Panc1 (cell line): ENCODE results near the gene ZNF654. TPM values are rescaled to one million over a fixed set of nuclear protein-coding genes. Genes with fewer than 3 reads are reported as not detected.

ENCODE experiments used
- ATAC-seq: fragments of 200-7000 bp; cut with Tn5 transposase; 2 replicates; pipeline ENCODE4 v1.9.1; 2020; ENCODE audit warnings: mild to moderate bottlenecking, moderate library complexity
- BruUV-seq: library from RNA; stranded (reverse); fragments of 400-500 nt; replicated peaks from 2 replicates; lab custom pipeline; 2021; lab: Mats Ljungman, UMichigan
- CTCF ChIA-PET: fragments of 300-600 bp; sonication (Branson Sonifier 250); formaldehyde crosslinking; loops from one replicate; lab custom pipeline; 2022; ENCODE audit warnings: antibody characterized with exemption; lab: Charles Lee
- POLR2A ChIA-PET: fragments of 300-600 bp; sonication (Branson Sonifier 250); formaldehyde crosslinking; loops from one replicate; lab custom pipeline; 2022; ENCODE audit warnings: antibody characterized with exemption; lab: Charles Lee
- DNase-seq: peaks from one replicate; pipeline ENCODE4 v3.0.0-alpha.2; 2010; ENCODE audit warnings: low read depth, low spot score
- H3K27ac ChIP-seq: 2 replicates; pipeline ENCODE4 v1.5.1; 2011; ENCODE audit warnings: mild to moderate bottlenecking, low read length, inconsistent platforms
- H3K27me3 ChIP-seq: fragments of 200-500 bp; sonication (Bioruptor generic); 2 replicates; pipeline ENCODE4 v1.6.0; 2014; ENCODE audit warnings: low read length, inconsistent platforms; ENCODE audit not compliant: control insufficient read depth, insufficient read depth
- H3K36me3 ChIP-seq: fragments of 200-500 bp; sonication (Bioruptor generic); 2 replicates; pipeline ENCODE4 v1.5.1; 2014; ENCODE audit warnings: inconsistent platforms, mild to moderate bottlenecking, low read length, moderate library complexity; ENCODE audit not compliant: control insufficient read depth, insufficient read depth
- H3K4me1 ChIP-seq: 2 replicates; pipeline ENCODE4 v1.5.1; 2011; ENCODE audit warnings: inconsistent platforms, mild to moderate bottlenecking, low read length, moderate library complexity; ENCODE audit not compliant: control insufficient read depth, insufficient read depth
- H3K4me3 ChIP-seq, 2 experiments: 2 replicates each; pipeline ENCODE4 v1.5.1; 2011 to 2012; ENCODE audit warnings: low read depth in 2 of 2, low read length in 2 of 2, mild to moderate bottlenecking in 2 of 2, inconsistent platforms in 1 of 2, moderate library complexity in 1 of 2
- H3K9me3 ChIP-seq: fragments of 200-500 bp; sonication (Bioruptor generic); 2 replicates; pipeline ENCODE4 v1.5.1; 2014; ENCODE audit warnings: low read depth, mild to moderate bottlenecking, inconsistent platforms, low read length, moderate library complexity; ENCODE audit not compliant: control insufficient read depth, insufficient read depth
- POLR2AphosphoS5 ChIP-seq: IDR thresholded peaks from 2 replicates; pipeline ENCODE4 v1.6.1; 2012; ENCODE audit warnings: mild to moderate bottlenecking, low read depth, low read length, moderate library complexity
- SIN3A ChIP-seq: IDR thresholded peaks from 2 replicates; pipeline ENCODE4 v1.6.1; 2012; ENCODE audit warnings: low read depth, mild to moderate bottlenecking, low read length, moderate library complexity, borderline replicate concordance; ENCODE audit not compliant: insufficient read depth
- TCF7L2 ChIP-seq: IDR thresholded peaks from 2 replicates; pipeline ENCODE4 v1.6.1; 2011; ENCODE audit warnings: mild to moderate bottlenecking, low read depth, low read length, inconsistent platforms
- in situ Hi-C: cut with HindIII; loops from 2 replicates; pipeline ENCODE4 v1.10.0; 2016; ENCODE audit warnings: low sequenced_read_pairs, low pct_unique_long_range_greater_than_20kb
- intact Hi-C: fragments of 100-400 bp; cut with micrococcal nuclease; formaldehyde crosslinking; loops from one replicate; pipeline ENCODE4 v1.10.0; 2022; ENCODE audit not compliant: unreplicated experiment
- total RNA-seq: library from RNA; stranded (reverse); gene quantifications from one replicate; pipeline ENCODE4 v1.2.1, GENCODE V29; 2021; ENCODE audit not compliant: unreplicated experiment
- TF ChIP-seq, protein P1 (sequence below): fragments of 450-650 bp; IDR thresholded peaks from 2 replicates; pipeline ENCODE4 v1.5.1; 2017; ENCODE audit warnings: mild to moderate bottlenecking
- TF ChIP-seq, protein P2 (sequence below), 2 experiments: IDR thresholded peaks; 2 replicates each; pipeline ENCODE4 v1.6.1; 2011 to 2012; ENCODE audit warnings: low read depth in 2 of 2, control low read depth in 1 of 2, low read length in 1 of 2, mild to moderate bottlenecking in 1 of 2, moderate library complexity in 1 of 2; ENCODE audit not compliant: insufficient read depth in 1 of 2

The ZNF654 gene
- total RNA-seq, 1 experiment from 2014 or later, result 10.0 TPM

DNA sequence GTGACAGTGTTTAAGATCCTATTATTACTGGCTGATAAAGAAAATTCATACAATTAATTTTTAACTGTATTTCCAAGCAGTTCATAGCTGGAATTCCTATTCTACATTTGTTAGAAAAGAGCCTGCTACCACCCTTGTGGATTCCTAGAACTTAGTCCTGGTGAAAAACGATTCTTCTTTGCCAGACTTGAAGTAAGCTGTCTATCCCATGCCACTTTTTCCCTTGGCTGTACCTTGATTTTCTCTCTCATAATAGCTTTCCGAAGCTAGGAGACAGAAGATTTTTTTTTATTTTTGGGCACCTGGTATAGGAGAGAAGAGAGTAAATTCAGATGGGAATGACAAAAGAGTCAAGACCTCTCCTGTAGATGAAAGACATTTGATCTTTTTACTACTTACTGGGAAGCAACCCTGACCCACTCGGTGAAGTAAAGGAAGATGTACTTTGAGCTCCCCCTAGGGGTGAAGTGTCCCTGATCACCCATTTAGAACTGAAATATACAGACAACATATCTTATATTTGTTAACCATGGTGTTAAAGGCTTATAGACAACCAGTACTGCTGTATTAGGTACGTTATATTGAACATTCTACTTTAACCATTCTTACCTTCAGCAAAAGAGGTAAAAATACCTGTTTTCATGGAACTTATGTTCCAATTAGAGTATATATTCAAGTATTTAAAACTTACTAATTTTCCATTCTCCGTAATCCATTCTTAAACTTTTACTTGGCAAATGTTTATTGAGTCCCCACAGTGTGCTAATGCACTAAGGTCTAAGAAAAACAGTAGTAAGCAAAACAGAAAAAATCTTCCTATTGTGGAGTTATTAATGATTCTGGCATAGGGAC is 54.5 kb downstream of the ZNF654 start:
- DNase-seq (peak; percentile 32), ATAC-seq (peak; percentile 91)
- in situ Hi-C loops, result no loop called here
- no peak overlapping the region for H3K27ac ChIP-seq
- intact Hi-C loops, result loop anchor here (5.0 kb wide), 1 partner anchor 106 kb away; no protein-coding TSS in a partner anchor
- H3K4me3 ChIP-seq, result no peak overlapping the region
- H3K27me3 ChIP-seq, result no peaks in the 10 kb centered on the region
- TF ChIP-seq SIN3A, result no peak
- TF ChIP-seq, protein P1, sequence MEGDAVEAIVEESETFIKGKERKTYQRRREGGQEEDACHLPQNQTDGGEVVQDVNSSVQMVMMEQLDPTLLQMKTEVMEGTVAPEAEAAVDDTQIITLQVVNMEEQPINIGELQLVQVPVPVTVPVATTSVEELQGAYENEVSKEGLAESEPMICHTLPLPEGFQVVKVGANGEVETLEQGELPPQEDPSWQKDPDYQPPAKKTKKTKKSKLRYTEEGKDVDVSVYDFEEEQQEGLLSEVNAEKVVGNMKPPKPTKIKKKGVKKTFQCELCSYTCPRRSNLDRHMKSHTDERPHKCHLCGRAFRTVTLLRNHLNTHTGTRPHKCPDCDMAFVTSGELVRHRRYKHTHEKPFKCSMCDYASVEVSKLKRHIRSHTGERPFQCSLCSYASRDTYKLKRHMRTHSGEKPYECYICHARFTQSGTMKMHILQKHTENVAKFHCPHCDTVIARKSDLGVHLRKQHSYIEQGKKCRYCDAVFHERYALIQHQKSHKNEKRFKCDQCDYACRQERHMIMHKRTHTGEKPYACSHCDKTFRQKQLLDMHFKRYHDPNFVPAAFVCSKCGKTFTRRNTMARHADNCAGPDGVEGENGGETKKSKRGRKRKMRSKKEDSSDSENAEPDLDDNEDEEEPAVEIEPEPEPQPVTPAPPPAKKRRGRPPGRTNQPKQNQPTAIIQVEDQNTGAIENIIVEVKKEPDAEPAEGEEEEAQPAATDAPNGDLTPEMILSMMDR, result peak; percentile 71; the same call in 1 of the 2 replicates
- TF ChIP-seq POLR2AphosphoS5, result no peak
- H3K4me1 ChIP-seq, result no peaks in the 10 kb centered on the region
- no TSS peak for BruUV-seq
- H3K9me3 ChIP-seq, result no peaks in the 10 kb centered on the region
- H3K36me3 ChIP-seq, result no peaks in the 10 kb centered on the region
- POLR2A ChIA-PET, result interaction anchor here (0.6 kb wide), 1 partner anchor 99 kb away, joined by 3 read pairs; no protein-coding TSS in a partner anchor
- CTCF ChIA-PET, result no interaction called here

DNA sequence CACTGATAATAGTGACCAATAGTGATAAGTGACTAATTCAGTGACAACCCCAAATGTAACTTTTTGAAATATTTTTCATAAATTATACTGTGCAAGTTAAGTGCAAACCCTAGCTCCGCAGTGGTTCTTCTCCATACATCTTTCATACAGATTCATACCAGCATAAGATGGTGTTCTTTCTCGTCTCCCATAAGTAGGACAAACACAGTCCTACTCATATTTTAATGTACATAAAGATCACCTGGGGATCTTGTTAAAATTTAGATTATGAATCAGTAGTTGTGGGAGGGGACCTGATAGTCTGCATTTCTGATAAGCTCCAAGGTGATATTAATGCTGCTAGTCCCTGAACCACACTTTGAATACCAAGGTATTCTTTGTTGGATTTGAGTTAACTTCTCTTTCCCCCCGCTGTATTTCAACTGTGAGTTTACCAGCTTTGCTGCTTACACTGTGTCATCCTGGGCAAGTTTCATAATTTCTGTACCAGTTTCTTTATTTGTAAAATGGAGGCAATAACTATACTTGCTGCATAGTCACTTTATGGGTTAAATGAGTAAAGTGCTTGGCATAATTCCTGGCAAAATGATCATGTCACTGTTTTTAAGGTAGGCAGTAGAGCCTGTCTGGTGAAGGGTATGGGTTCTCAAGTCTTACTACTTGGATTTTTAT is 56.0 kb downstream of the ZNF654 start:
- in situ Hi-C loops (no loop called here), intact Hi-C loops (loop anchor here (5.0 kb wide), 1 partner anchor 108 kb away; no protein-coding TSS in a partner anchor)
- no peak for ATAC-seq
- ChIA-PET CTCF (interaction anchor here (0.6 kb wide), 1 partner anchor 218 kb away, joined by 3 read pairs; no protein-coding TSS in a partner anchor), POLR2A (no interaction called here)
- no peak overlapping the region for H3K27ac ChIP-seq
- H3K36me3 ChIP-seq, result no peaks in the 10 kb centered on the region
- no peaks in the 10 kb centered on the region for H3K4me1 ChIP-seq
- no peaks in the 10 kb centered on the region for H3K9me3 ChIP-seq
- H3K4me3 ChIP-seq, result no peak overlapping the region
- no peak for DNase-seq
- no peaks in the 10 kb centered on the region for H3K27me3 ChIP-seq
- no TSS peak for BruUV-seq
- no peak for TF ChIP-seq TCF7L2
- TF ChIP-seq, protein P2, sequence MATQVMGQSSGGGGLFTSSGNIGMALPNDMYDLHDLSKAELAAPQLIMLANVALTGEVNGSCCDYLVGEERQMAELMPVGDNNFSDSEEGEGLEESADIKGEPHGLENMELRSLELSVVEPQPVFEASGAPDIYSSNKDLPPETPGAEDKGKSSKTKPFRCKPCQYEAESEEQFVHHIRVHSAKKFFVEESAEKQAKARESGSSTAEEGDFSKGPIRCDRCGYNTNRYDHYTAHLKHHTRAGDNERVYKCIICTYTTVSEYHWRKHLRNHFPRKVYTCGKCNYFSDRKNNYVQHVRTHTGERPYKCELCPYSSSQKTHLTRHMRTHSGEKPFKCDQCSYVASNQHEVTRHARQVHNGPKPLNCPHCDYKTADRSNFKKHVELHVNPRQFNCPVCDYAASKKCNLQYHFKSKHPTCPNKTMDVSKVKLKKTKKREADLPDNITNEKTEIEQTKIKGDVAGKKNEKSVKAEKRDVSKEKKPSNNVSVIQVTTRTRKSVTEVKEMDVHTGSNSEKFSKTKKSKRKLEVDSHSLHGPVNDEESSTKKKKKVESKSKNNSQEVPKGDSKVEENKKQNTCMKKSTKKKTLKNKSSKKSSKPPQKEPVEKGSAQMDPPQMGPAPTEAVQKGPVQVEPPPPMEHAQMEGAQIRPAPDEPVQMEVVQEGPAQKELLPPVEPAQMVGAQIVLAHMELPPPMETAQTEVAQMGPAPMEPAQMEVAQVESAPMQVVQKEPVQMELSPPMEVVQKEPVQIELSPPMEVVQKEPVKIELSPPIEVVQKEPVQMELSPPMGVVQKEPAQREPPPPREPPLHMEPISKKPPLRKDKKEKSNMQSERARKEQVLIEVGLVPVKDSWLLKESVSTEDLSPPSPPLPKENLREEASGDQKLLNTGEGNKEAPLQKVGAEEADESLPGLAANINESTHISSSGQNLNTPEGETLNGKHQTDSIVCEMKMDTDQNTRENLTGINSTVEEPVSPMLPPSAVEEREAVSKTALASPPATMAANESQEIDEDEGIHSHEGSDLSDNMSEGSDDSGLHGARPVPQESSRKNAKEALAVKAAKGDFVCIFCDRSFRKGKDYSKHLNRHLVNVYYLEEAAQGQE (IDR thresholded peaks at IDR 0.05; ENCODE audit: insufficient read depth in 1 of 2, low read depth in 2 of 2, low read length in 1 of 2), result no peak
- TF ChIP-seq SIN3A, result no peak
- TF ChIP-seq, protein P1, result no peak
